Measurements from ENCODE around the gene MRNIP.
A peak's percentile ranks its signal among the peaks of the same experiment; 100 is the strongest.

The MRNIP gene, protein sequence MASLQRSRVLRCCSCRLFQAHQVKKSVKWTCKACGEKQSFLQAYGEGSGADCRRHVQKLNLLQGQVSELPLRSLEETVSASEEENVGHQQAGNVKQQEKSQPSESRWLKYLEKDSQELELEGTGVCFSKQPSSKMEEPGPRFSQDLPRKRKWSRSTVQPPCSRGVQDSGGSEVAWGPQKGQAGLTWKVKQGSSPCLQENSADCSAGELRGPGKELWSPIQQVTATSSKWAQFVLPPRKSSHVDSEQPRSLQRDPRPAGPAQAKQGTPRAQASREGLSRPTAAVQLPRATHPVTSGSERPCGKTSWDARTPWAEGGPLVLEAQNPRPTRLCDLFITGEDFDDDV
- 40.7 reads per million, percentile 64 among the genes with 10 or more reads in this experiment for total RNA-seq

DNA sequence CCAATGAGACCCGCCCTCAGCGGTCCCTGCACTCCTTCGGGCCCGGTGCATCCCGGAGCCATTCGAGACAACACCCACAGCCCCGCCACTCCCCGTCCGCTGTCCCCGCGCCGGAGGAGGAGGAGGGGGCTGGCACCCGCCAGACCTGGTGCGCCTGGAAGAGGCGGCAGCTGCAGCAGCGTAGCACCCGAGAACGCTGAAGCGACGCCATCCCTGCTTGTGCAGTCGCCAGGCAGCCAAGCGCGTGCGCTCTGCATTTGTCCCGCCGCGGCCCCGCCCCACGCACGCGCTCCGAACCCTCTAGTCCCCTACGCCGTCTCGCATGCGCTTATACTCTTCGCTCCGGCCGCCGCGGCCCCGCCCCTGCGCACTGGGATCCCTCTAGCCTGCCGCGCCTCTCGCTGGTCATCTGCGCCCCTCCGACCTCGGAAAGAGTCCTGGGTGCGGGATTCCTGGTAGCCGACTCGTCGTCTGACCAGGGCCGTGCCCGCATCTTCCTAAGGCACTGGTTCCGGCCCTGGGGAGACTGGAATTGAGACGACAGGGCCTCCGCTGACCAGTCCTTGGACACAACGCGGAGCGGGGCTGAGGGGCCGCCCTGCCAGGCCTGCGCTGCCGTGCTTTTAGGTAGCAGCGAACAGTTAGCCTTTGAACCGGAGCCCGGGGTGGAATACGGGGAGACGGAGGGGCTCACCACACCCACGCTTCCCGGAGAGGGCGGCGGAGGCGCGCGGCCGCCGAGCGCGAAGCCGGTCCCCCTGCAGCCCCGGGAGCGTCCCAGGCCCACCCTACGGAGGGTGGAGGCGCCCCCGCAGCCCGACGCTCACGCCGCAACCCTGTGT, at the start of gene MRNIP:
MRNIP (minus strand) TSS at position 232 of the 842 bp plus-strand sequence; CDS start at position 211, 21 bp downstream.
- DNase-seq: peak; percentile 79

DNA sequence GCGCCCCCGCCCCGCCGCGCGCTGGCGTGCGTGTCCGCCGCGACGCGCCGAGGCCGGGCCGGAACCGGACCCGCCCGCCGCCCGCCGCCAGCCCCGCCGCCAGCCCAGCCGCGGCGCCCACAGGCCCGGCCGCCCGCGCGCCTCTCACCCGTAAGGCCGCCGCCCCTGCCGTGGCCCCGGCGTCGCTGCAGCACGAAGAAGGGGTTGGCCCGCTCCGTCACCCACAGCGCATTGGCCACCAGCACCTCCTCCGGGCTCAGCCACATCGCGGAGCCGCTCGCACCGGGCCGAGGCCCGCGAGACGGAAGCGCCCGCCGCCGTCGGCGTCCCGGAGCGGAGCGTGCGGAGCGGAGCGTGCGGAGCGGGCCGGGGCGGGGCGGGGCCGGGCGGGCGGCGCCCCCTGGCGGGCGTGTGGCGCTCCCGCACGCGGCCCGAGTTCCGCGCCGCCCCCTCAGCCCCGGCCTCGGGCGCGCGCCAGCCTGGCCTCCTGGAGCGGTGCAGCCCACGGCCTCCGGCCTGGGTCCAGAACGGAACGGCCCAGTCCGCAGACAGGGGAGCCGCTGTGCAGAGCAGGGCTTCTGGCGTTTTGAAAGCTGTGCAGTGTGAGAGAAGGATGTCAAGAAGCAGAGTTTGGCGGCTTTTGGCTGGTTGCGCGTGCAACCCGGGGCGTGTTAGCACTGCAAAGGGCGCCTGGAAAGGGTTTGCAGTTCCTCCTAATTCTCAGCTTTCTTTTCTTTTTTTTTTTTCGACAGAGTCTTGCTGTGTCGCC, 49.1 kb upstream of the MRNIP start, which contains the start of gene TBC1D9B:
TBC1D9B (minus strand) TSS at position 342 of the 769 bp plus-strand sequence; CDS start at position 266, 76 bp downstream.
- peak; percentile 60 for DNase-seq

DNA sequence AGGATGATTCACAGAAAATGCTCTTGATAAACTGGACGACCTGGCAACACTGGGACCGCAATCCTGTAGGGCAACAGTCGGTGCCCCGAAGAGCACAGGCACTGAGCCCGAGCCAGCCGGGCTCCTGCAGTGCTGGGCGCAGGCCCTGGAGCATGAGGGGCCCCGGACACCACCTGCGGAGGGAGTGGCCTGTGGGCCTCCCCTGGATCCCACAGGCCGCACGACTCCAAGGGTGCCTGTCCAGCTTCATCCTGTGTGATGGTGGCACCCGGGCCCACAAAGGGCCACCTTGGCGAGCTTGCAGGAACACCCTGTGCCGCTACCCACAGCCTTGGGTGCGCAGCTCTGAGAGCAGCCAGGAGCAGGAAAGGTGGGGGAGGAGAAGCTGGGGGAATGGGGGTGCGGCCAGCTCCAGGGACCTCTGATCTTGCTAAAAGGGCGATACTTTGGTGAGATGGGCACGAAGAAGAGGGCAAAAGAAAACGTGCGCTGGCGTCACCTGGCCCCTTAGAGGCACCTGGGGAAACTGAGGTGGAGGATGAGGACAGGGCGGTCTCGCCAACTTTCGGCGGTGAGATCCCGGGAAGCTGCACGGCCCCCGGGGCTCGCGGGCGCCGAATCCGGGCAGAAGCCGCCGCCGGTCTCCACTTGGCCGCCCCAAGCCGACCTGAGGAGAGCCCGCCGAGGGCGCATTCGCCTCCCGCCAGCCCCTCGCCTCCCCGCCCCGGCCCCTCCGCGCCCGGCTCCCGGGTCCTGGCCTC, 48.4 kb upstream of the MRNIP start:
- DNase-seq: no peak

DNA sequence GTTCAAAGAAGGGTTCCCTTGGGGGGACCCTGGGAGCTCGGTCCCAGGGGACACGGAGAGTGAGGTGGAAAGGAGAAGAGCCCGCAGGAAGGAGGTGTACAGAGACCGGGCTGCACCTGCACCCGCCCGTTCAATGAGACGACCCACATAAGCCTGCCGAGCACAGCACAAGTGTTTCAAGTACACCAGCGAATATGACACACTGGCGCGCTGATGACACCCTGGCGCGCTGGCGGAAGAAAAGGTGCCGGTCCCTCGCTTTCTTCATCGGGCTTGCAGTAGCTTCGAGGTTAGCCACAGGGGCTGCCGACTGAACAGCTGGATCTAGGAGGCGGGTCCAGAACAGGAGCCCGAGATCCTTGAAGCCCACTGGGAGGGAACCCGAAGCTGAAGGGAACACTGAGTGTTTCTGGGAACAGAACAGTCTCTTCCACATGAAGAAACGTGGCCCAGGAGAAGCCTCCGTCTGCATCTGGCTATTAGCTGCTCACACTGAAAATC, 47.7 kb upstream of the MRNIP start:
- no peak for DNase-seq

DNA sequence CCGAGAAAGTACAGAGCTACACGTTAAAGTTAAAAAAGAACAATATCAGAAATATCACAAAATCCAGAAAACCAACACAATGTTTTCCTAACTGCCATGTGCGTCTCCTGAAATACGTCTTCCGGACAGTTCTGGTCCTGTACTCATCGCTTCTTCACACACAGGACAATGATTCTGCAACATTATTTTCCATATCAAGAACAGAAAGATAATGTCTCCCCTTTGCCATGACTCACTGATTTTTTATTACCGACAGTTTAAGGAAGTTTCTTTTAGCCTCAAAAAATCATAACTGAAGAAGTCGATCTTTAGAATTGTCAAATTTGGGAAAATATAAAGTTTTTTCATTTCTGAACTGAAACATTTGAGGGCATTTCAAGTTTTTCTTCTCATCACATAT, 46.5 kb upstream of the MRNIP start:
- DNase-seq: no peak

DNA sequence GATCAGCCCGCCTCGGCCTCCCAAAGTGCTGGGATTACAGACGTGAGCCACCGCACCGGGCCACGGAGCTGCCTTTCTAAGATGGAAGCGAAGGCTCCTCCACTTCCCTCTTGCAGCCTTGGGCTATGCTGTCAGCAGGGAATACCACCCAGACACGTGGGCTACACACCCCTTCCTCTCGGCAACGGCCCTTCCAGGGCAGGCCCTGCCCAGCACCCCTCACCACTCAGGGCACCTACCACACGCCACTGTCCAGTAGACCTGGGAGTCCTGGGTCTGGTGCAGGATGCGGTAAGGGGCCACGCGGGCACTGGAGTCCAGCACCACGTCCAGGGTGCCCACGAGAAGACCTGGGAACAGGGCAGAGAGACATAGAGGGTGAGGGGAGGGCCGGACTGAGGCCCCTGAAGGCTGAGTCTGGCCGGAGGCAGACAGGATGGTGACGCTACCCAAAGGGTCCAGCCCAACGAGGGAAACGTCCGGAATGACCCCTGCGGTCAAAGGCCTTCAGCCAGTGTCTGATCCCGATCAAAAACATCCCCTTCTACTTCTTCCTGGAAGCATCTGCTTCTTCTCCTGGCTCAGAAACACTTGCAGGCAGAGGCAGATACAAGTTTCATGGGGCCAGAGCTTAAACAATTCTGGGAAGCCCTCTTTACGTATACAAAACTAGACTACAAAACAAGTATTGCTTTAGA, 46.0 kb upstream of the MRNIP start:
- no peak for DNase-seq

DNA sequence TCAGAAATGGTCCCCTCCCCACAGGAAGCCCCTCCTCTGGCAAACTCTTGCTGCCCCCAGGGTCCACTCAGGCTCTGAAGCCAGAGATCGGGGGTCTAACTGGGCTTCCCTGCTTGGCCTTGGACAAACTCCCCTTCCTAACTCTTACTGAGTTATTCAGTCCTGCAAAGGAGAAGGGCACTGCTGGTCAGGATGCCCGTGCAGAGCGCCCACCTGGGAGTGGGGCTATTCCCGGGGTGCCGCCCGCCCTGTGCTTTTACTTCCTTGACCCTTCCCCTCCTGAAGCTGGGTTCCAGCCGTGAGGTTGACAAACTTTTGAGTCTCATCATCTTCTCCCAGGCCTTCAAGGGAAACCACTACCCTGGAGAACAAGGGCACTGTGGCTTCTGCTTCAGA, 44.1 kb upstream of the MRNIP start:
- no peak for DNase-seq

DNA sequence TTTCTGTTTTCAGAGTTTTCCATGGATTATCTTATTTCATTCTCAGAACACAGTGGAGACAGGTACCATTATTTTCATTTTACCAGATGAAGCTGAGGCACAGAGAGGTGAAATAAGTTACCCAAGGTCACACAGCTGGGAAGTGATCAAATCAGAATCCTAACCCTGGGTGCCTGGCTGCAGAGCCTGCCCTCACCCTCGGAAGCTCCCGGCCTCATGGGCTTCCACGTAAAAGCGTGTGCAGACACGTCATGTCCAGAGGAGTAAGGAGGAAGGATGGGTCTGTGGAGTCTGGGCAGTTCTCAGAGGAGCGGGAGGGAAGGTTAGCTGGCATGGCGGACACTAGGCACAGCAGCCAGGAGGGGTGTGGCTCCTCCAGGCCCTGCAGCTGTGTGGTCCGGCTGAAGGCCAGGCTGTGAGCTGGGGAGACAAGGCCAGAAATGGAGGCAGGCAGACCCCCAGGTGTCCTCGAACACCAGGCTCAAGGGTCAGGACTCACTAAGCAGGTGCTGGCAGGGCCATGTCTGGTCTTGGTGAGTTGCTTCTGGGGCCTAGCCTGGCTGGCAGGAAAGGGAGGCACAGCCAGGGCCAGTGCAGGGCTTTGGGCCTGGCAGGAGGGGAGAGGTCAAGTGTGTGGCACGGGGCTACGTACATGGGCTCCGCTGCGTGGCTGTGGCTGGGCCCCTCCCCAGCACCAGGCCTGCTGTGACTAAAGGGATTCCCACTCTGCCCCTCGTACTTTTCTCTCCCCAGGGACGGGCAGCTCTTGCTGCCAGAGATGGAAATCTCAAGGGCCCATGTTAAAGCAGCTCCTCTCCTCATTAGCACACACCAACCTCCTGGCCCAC, 43.5 kb upstream of the MRNIP start:
- no peak for DNase-seq

DNA sequence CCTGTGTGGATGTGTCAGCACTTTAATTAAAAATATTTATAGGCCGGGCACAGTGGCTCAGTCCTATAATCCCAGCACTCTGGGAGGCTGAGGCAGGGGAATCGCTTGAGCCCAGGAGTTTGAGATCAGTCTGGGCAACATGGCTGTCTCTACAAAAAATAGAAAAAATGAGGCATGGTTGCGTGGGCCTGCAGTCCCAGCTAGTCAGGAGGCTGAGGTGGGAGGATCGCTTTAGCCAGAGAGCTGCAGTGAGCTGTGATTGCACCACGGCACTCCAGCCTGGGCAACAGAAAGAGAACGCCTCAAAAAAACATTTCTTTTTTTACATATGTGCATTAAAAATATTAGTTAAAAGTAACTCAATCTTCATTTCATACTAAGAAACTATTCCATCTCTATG, 42.8 kb upstream of the MRNIP start:
- DNase-seq: no peak

DNA sequence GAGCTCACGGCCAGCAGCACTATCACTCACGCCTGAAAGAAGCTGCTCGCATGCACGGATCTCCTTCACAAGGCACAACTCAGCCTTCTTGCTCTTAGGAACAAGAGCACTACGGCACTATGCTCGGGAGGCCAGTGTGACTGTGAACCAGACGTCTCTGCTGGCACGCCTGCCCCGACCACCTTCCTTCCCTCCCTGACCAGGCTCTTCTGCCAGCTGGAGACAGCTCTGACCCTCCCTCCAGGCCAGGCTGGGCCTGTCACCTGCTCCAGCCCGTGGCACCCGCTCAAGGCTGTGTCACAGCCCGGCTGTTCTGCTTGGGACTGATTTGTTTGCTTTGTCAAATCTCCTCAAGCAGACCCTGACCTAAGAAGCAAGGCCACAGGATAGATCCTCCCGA, 42.1 kb upstream of the MRNIP start:
- no peak for DNase-seq

DNA sequence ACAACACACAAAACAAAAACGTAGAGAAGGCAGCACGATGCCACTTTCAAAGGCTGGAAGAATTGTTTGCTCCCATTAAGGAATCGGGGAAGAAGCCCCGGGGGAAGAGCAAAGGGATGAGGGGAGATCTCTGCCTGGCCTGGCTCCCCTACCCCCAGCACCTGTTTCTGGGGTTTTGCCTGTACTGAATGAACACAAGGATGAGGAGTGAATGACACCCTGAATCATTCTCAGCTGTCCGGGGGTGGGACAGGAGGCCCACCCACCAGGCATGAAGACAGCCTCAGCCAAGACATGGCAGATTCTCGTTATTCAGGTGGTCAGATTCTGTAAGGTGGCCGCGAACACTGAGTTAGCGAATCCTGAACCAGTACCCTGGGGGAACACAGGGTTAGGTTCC, 41.6 kb upstream of the MRNIP start:
- DNase-seq: no peak

DNA sequence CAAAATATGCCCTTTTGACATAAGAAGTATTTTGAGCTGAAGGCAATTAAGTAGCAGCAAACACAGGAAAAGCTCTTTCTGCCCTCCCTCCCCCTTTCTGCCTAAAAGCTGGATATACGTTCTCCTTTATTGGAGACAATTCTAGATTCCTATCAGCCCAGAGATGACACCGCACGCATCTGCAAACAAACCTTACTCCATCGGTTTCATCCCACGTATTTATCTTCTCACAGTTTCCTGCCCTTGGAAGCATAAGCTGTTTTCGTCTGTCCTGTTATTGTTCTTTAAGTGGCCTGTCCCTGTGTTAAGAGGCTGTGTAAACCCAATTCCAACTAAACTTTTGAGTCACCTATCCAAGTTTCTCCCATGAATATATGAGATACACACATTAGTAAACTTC, 37.2 kb upstream of the MRNIP start:
- DNase-seq: no peak

DNA sequence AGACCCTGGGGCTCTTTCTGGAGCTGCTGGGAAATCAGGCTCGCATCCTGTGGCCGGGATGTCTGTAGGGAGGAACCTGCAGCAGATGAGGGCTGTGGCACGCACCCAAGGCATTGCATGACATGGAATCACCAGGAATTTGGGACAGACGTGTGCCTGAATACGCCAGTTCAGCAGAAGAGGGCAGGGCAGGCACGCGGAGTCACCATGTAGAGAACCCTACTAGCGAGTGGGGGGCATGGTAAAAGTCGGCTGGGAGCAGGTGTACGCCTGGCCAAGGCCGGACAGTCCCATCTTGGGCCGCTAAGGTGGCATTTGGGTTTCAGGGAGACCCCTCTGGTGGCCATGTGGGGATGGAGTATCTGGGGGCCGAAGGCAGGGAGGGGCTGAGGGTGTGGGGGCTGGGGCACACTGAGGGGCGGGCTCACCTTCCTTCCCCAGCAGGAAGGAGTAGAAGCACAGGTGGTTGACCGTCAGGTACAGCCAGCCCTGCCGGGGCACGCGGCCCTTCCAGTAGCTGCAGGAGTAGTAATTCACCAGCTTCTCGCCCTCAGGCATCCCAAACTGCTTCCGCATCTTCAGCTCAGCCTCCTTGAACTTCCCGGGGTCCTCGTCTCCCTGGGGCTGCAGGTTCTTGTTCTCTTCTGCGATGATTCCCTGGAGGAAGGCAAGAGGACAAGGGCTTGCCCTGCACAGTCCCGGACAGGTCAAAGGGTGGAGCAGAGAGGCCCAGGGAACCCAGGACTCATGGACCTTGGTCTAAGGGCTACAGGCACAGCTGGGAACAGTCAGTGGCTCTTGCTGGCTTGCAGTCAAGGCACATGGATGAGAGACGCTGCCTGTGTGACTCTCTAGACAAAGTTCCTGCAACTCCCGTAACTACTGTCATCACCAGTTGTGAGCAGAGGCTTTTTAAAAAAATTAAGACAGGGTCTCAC, 35.6 kb upstream of the MRNIP start:
- DNase-seq: no peak

DNA sequence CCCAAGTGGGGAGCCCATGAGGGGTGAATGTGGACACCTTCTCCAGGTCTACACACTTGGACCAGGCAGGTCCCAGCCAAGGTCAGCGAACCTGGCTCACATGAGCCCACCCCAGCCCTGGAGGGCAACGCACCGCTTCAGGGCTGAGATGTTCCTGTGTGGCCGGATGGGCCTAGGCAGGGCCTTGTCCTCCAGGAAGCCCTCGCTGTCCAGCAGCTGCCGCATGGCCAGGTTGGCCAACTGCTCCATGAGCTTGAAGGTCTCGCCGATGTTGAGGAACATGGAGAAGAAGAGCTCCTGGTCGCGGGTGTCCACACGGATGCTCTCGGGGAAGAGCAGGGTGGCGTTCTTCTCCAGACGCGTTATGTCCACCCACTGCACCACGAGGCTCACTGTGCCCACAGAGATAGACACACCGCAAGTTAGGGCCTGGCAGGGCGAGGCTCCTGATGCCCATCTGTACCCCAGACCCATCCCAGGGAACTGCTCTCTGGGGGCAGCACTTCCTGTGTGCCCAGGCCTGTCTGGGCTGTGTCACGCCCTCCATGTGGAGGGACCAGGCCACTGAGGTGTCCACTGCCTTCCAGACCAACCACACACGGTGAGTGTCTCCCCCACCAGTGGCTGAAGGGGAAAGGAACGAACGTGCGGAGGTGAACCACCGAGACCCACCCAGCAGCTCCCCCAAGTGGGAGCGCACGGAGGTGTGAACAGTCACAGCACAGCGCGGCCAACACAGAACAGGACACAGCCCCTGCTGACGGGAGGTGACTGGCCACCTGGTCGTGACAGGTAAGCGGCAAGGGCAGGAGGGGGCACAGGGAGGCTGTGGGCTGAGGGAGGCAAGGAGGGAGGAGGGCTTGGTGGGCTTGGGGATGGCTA, 34.7 kb upstream of the MRNIP start:
- no peak for DNase-seq

DNA sequence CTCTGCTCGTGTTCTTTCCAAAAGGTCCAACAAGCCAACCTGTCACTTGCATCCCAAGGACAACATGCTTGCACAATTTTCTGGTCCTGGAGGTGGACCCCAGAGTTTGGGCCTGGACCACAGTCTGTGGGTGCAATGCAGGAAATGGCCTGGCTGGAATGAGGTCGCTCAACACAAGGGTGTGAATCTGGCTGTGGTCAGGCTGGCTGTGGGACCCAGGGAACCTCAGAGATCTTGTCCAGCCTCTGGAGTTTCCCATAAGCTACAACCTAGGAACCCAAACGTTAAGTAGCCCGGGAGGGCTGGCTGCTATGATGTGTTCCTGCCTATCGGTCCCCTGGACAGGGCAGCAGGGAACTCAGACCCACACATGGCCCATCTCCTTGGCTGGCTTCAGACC, 33.6 kb upstream of the MRNIP start:
- no peak for DNase-seq

DNA sequence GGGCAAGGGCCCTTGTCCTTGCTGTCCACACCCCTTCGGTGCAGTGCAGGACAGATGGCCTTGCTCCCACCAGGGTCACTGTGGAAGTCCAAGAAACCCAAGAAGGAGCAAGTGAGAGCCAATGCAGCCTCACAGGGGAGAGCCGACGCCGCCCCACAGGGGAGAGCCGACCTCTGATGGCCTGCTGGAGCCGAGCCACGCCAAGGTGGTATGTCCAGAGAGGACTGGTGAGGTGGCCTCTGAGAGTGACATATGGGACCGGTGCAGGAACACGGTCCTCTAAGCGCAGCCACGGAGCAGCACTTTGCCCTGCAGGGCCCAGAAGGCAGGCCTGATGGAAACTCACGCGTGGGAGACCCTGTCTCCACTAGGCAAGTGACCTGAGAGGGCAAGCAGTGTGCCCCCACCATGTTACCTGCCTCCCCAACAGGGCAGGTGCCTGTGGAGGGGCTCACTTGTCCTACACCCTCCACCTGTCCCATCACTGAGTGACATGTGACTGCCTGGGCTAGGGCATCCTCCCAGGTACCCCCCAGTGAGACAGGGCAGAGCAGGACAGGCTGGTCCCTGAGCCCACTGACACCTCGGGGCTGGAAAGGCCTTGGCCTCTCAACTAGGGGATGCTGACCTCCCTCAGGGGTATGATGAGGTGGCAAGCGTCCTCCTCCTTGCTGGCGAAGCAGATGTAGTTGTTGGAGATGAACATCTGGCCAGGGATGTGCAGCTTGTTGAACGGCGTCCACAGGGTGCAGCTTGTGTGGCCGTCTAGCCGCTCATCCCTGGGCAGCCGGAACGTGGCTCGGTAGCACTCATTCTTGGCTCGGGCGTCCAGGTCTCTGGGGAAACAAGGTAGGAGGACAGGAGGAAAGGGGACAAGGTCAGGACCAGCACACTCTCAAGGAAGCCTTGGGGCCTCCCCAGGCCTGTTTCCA, 32.4 kb upstream of the MRNIP start:
- DNase-seq: no peak

DNA sequence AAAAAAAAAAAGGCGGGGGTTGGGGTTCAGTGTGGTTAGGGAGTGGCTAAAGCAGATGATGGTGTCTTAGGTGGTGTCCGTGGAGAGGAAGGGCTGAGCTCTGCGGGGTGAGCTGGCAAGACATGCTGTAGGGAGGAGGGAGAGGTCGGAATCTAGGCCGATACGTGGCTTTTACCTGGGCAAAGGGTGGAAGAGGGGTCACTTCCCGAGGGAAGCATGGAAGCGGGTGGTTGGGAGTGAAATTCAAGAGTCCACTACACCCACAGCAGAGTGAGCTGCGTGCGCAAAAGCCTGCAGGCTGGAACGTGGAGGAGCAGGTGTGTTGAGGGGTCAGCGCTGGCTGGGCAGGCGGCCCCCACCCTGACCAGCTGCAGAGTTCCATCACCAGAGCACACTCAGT, 31.3 kb upstream of the MRNIP start:
- no peak for DNase-seq
